ENCODE data around the gene CACNA2D4.

The CACNA2D4 gene

DNA sequence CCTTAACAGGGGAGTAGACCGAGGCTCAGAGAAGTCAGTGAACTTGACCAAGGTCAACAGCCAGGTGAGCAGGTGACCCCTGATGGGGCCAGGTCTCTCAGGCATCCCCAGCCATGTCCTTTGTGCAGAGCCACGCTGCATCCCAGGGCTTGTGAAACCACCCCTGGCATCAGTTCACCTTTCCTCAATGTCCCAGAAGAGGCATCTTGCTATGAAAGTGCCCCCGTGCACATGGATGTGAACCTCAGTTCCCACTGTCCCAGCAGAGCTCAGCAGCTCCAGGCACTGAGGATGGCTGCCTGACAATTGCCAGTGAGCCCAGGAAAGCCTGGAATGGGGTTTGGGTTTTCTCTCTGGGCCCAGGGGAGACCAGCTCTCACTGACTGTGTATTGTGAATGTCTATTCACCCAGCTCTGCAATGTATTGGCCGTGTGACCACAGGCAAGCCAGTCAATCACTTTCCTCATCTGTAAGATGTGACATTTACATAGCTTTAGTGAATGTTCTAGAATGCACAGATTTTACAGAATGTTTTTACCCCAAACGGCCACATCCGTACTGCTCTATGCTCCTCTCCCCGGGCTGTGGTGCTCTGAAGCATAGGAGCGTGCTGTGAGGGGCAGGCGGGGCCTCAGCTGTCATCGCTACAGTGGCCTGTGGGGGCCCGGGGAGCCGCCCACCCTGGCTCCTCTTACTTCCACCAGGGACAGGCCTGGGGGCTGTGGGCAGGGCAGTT lies 4.9 kb downstream of the CACNA2D4 start:
- Histone ChIP-seq H3K36me3 (peaks cover 10% of the 10 kb centered on the region; the same call in 1 of the 2 replicates), H3K27ac (peak overlapping the region; percentile 95), H4K20me1 (no peaks in the 10 kb centered on the region), H3K27me3 (no peaks in the 10 kb centered on the region), H3K4me2 (peak overlapping the region; percentile 94), H3K4me3 (no peak overlapping the region), H3K9ac (no peak overlapping the region), H3K4me1 (peaks cover 73% of the 10 kb centered on the region), H3K9me3 (no peaks in the 10 kb centered on the region)
- no peak for TF ChIP-seq Cebpa-rat (IDR thresholded peaks at IDR 0.05)

DNA sequence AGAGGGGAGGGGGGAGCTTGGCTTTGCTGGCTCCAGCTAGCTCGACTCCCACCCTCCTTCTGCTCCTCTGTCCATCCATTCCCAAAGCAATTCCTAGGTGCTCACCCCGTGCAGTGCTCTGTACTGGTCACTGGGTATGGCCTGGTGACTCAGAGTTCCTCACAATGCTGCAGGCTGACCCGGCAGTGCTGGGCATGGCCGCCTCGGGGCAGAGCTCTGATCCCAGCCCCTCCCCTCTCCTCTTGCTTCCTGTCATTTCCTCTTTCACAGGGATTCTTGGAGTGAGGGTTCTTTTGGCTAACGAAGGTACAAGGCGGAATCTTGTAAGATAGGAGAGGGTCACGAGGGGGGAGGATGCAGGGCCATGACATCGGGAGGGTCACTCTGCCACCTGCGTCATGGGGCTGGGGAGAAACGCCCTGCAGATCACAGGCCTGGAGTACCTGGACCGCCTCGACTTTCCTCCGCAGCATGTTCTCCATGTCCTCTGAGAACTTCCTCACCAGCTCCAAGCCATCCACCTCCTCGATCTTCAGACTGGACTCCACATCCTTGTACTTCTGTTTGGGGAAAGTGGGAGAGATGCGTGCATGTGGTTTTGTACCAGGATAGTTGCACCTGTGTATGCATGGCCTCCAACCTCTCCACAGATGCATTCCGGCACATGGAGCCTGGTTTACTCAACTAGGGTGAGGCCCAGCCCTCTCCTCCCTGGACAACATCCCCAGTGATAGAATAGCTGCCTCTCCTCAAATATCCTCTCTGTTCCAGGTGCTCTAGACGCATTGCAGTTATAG lies 5.7 kb downstream of the CACNA2D4 start:
- Histone ChIP-seq H3K27me3 (no peaks in the 10 kb centered on the region), H3K36me3 (peaks cover 14% of the 10 kb centered on the region; the same call in 1 of the 2 replicates), H3K4me3 (no peak overlapping the region), H3K4me2 (peak overlapping the region; percentile 94), H3K4me1 (peaks cover 66% of the 10 kb centered on the region), H3K9me3 (peaks cover 6% of the 10 kb centered on the region), H3K27ac (peak overlapping the region; percentile 55; the same call in 1 of the 2 replicates), H3K9ac (no peak overlapping the region), H4K20me1 (no peaks in the 10 kb centered on the region)
- no peak for TF ChIP-seq Cebpa-rat (IDR thresholded peaks at IDR 0.05)

DNA sequence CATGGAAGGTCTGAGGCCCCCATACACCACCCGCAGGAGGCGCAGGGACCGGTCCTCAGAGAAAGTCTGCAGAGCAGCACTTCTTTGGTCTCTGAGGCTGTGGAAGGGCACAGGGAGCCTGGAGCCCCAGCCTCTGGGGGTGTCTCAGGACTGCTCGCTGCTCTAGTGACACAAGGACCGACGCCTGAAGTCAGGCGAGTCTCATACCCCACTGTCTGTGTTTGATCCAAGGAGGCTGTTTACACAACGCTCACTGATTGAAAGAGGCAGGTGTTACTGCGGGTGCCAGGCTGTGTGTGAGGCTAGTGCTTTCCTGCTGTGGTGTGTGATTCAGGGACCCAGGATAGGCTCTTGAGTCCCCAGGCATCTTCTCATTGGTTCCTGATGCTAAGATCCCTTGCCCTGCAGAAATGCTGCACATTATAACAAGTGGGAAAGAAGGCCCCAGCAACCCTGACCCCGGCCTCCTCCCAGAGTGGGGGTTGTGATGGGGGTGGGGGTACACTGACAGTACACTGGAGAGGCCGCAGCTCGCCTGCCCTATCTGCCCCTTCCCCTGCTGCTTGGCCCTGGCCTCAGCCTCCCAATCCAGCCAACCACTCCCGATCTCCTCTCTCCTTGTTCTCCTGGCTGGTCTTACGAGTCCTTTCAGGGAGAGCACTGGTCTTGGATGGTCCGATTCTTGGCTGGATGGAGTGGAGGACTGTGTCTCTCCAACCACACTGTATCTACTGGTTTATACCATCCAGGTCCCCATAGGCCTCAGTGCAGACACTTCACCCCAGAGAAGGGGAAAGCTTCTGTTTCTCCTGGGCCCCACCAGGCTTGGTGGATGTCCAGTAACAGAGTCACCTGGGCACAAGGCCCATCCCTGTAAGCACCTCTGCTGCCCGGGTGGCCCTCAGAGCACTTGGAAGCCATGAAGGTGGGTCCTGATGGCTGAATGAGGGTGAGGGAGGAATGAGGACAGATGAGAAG lies 6.6 kb downstream of the CACNA2D4 start:
- no peak for TF ChIP-seq Cebpa-rat (IDR thresholded peaks at IDR 0.05)
- Histone ChIP-seq H3K9me3 (peaks cover 15% of the 10 kb centered on the region), H3K27me3 (no peaks in the 10 kb centered on the region), H3K36me3 (peaks cover 23% of the 10 kb centered on the region; the same call in 1 of the 2 replicates), H4K20me1 (no peaks in the 10 kb centered on the region), H3K27ac (peak overlapping the region; percentile 55), H3K9ac (no peak overlapping the region), H3K4me2 (peak overlapping the region; percentile 14; the same call in 1 of the 2 replicates), H3K4me1 (peaks cover 57% of the 10 kb centered on the region), H3K4me3 (no peak overlapping the region)

DNA sequence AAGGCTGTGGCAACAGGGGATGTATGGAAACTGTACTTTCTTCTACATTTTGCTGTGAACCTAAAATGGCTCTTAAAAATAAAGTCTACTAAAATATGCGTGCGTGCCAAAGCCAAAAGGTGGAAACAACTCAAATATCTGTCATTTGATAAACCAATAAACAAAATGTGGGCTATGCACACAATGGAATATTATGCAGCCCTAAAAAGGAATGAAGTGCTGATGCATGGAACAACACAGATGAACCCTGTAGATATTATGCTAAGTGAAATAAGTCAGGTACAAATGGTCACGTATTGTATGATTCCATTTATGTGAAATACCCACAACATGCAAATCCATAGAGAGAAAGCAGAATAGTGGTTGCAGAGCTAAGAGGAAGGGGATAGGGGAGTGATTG lies 8.0 kb downstream of the CACNA2D4 start:
- no peak for TF ChIP-seq Cebpa-rat (IDR thresholded peaks at IDR 0.05)
- Histone ChIP-seq H3K4me3 (no peak overlapping the region), H4K20me1 (no peaks in the 10 kb centered on the region), H3K9me3 (peaks cover 27% of the 10 kb centered on the region), H3K27me3 (no peaks in the 10 kb centered on the region), H3K36me3 (peaks cover 29% of the 10 kb centered on the region; the same call in 1 of the 2 replicates), H3K4me2 (no peak overlapping the region), H3K27ac (no peak overlapping the region), H3K4me1 (peaks cover 43% of the 10 kb centered on the region), H3K9ac (no peak overlapping the region)

DNA sequence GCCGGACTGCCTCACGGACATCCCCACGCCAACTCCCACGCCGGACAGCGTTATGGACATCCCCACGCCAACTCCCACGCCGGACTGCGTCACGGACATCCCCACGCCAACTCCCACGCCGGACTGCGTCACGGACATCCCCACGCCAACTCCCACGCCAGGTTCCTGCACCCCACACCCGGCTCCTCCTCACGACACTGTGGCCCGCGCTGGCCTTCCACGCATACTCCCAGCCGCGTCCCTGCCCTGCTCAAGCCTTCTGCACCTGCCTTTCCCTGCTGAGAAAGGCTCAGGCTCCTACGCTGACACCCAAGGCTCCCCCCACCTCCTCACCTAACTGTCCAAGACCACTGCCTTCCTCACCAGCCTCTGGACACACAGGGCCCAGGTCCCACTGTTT lies 9.7 kb downstream of the CACNA2D4 start:
- no peak for TF ChIP-seq Cebpa-rat (IDR thresholded peaks at IDR 0.05)
- Histone ChIP-seq H3K4me2 (no peak overlapping the region), H3K4me1 (peaks cover 25% of the 10 kb centered on the region), H3K27ac (no peak overlapping the region), H3K27me3 (no peaks in the 10 kb centered on the region), H3K4me3 (no peak overlapping the region), H4K20me1 (no peaks in the 10 kb centered on the region), H3K9ac (no peak overlapping the region), H3K36me3 (peaks cover 30% of the 10 kb centered on the region; the same call in 1 of the 2 replicates), H3K9me3 (peaks cover 42% of the 10 kb centered on the region)

DNA sequence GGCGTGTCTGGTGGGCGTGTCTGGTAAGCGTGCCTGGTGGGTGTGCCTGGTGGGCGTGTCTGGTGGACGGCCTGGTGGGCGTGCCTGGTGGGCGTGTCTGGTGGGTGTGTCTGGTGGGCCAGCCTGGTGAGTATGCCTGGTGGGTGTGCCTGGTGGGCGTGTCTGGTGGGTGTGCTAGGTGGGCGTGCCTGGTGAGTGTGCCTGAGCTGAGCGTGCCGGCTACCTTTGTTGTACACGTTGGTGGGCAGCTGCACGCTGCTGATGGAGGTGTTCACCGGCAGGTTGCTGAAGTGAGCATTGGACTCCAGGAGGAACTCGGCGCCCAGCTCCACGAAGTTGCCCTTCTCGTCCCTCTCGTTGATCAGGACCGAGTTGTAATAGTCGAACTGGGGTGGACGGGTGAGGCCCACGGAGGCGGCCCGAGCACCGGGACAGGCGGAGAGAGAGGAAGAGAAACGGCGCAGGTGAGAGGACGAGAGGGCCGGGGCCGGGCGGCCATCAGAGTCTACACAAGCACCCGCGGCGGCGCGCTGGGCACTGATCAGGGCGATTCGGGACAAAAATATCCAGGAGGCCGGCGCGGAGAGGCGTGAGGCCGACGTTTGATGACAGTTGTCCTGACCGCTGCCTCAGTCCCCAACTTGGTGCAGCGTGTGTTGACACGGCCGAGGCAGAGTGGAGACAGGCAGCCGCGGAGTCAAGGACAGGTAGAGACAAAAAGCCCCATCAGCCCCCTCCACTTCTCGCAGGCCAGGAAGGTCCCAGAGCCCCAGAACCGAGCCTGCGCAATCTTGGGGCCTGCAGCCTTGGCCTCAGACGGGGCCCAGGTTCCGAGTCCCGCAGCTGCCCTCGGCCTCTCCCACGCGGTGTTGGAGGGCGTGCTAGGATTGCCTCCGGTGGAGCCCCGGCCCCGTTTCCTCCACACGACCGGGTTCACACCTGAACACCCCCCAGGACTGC lies 10.5 kb downstream of the CACNA2D4 start:
- Histone ChIP-seq H4K20me1 (no peaks in the 10 kb centered on the region), H3K36me3 (peaks cover 33% of the 10 kb centered on the region; the same call in 1 of the 2 replicates), H3K27me3 (no peaks in the 10 kb centered on the region), H3K9me3 (peaks cover 50% of the 10 kb centered on the region), H3K4me1 (peaks cover 17% of the 10 kb centered on the region), H3K9ac (no peak overlapping the region), H3K4me3 (no peak overlapping the region), H3K27ac (no peak overlapping the region), H3K4me2 (no peak overlapping the region)
- TF ChIP-seq Cebpa-rat (IDR thresholded peaks at IDR 0.05): no peak

DNA sequence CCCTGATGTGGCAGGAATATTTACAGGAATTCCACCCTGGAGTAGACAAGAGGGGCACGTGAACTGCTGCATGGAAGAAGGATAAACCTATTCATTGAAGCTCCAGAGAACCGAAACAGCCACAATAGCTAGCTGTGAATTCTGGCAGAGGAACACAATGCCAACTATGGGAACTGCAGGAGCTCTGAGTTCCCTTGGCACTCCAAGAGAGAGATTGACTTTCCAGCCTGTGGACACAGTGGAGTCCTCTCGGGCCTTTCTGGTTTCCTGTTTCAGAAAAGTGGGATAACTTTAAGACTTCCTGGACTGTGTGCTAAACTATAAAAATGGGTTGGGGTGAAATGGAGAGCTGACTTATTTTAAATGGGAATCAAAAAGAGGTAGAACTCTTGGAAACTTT lies 11.9 kb downstream of the CACNA2D4 start:
- H3K27ac ChIP-seq: no peak overlapping the region
- peaks cover 4% of the 10 kb centered on the region for H3K4me1 ChIP-seq
- no peaks in the 10 kb centered on the region for H4K20me1 ChIP-seq
- TF ChIP-seq Cebpa-rat (IDR thresholded peaks at IDR 0.05): no peak
- peaks cover 33% of the 10 kb centered on the region; the same call in 1 of the 2 replicates for H3K36me3 ChIP-seq
- no peak overlapping the region for H3K4me3 ChIP-seq
- H3K27me3 ChIP-seq: no peaks in the 10 kb centered on the region
- no peak overlapping the region for H3K4me2 ChIP-seq
- no peak overlapping the region for H3K9ac ChIP-seq
- H3K9me3 ChIP-seq: peaks cover 55% of the 10 kb centered on the region

DNA sequence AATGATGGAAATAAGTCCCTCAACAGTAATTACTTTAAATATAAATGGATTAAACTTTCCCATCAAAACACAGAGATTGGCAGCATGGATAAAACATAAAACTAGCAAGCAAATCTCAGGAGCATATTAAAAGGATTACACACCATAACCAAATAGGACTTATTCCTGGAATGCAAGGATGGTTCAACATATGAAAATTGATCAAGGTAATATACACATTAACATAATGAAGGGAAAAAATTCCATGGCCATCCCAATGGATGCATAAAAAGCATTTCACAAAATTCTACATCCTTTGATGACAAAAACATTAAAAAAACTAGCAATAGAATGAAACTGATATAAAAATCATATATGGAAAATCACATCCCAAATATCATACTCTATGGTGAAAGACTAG lies 13.6 kb downstream of the CACNA2D4 start:
- Histone ChIP-seq H4K20me1 (no peaks in the 10 kb centered on the region), H3K9ac (no peak overlapping the region), H3K27me3 (no peaks in the 10 kb centered on the region), H3K27ac (no peak overlapping the region), H3K4me3 (no peak overlapping the region), H3K4me2 (no peak overlapping the region), H3K4me1 (no peaks in the 10 kb centered on the region), H3K9me3 (peaks cover 55% of the 10 kb centered on the region), H3K36me3 (peaks cover 28% of the 10 kb centered on the region; the same call in 1 of the 2 replicates)
- no peak for TF ChIP-seq Cebpa-rat (IDR thresholded peaks at IDR 0.05)
